GM10266 (cell line): ENCODE data around the gene PDE6B.
"Not testable (repeated sequence)": the region's sequence is repeated elsewhere in the genome, so short reads cannot be mapped to it uniquely, and the experiment has no call there.

ENCODE experiments used
- DNase-seq: peaks from one replicate; pipeline ENCODE4 v3.0.0; 2012; ENCODE audit errors: extremely low spot score
- TF ChIP-seq, protein P1 (sequence below): IDR thresholded peaks from 2 replicates; pipeline ENCODE4 v1.5.1; 2012; ENCODE audit warnings: mild to moderate bottlenecking, low read depth; ENCODE audit not compliant: control insufficient read depth, insufficient read depth; ENCODE audit errors: missing control alignments

The PDE6B gene

DNA sequence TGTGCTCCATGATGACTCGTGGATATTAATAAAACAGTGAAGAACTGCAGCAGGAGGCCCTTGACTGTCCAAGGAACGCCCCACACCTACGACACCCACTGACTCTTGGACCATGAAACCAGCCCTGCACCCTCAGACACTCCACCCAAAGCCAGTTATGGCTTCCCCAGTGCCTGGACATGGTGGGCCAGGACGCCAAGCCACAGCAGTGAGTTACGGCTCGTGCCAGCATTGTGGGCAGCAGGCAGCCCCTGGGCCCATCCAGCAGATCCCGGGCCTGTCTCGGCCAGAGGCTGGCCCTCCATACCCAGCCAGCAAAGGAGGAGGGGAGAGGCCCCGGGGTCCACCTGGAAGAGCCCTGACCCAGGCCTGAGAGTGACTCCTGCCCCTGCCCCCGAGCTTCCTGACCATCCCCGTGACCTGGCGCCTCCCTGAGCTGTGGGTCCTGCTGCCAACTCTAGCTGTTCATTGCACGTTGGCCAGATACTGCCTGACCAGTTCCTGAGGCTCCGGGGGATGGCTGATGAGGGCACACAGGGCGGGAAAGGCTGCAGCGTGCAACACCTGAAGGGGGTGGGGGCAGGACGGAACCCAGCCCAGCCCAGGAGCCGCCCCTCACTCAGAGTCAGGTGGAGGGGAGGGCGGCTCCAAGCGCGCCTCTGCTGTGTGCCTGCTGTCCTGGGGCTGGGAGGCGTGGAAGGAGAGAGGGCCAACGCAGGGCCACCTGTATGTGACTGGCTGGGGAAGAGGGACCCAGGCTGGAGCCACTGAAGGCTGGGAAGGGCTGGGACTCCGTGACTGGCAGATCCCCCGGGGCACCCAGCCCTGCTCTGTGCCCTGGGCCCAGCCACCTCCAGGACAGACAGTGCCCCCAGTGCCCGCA is 62.8 kb downstream of the PDE6B start:
- TF ChIP-seq, protein P1, sequence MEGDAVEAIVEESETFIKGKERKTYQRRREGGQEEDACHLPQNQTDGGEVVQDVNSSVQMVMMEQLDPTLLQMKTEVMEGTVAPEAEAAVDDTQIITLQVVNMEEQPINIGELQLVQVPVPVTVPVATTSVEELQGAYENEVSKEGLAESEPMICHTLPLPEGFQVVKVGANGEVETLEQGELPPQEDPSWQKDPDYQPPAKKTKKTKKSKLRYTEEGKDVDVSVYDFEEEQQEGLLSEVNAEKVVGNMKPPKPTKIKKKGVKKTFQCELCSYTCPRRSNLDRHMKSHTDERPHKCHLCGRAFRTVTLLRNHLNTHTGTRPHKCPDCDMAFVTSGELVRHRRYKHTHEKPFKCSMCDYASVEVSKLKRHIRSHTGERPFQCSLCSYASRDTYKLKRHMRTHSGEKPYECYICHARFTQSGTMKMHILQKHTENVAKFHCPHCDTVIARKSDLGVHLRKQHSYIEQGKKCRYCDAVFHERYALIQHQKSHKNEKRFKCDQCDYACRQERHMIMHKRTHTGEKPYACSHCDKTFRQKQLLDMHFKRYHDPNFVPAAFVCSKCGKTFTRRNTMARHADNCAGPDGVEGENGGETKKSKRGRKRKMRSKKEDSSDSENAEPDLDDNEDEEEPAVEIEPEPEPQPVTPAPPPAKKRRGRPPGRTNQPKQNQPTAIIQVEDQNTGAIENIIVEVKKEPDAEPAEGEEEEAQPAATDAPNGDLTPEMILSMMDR: no peak
- no peak for DNase-seq

DNA sequence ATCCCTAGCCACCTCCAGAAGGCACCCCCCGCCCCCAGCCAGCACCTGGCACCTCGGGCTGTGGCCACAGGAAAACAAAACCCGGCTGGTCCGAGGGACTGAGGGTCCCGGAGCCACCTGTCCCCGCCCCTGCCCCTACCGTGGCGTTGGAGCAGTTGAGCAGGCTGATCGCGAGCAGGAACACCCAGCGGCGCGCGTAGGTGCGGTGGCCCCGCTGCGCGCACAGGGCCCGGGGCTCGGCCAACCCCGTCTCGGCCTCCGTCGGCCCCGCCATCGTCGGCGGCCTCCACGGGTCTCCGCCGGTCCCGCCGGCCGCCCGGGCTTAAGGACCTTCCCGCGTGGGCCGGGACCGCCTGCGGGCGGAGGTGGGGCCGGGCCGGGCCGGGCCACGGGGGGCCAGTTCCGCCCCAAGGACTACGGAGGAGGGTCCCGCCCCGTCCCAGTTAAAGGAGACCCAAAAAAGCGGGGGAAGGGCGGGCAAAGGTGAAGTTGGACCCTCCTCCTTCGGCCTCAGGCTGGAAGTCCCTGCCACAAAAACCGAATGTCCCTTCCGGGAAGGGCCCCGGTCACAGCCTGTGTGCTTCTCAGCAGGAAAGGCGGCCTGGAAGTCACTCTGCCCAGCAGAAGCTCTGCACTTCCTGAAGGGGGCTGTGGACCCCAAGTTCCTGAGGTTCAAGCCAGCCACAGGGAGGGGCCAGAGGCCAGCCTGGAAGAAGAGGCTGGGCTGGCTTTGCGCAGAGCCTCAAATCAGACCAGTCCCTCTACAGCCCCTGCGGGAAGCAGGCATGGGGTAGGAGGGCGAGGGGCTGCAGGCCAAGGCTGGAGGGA is 63.7 kb downstream of the PDE6B start, which contains the start of gene SLC49A3:
SLC49A3 (minus strand) TSS at position 298 of the 828 bp plus-strand sequence; CDS start at position 274, 24 bp downstream.
- TF ChIP-seq, protein P1: no peak
- no peak for DNase-seq

DNA sequence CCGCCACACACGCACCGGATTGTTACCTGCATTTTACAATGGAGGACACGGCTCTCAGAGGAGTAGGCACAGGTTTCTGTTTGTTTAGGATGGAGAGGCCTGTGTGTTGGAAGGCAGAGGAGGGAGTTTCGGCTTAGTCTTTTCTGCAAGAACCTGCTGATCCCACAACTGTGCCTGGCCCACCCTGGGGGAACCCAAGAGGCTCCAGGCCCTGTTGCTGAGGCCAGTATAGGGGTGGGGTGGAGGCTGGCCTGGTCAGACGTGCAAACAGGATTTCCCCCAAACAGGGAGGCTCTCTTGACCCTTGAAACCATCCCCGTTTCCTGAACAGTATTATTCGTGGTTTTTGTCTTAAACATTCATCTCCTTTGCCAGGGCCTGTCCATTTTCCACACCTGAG is 64.3 kb downstream of the PDE6B start:
- DNase-seq: no peak

DNA sequence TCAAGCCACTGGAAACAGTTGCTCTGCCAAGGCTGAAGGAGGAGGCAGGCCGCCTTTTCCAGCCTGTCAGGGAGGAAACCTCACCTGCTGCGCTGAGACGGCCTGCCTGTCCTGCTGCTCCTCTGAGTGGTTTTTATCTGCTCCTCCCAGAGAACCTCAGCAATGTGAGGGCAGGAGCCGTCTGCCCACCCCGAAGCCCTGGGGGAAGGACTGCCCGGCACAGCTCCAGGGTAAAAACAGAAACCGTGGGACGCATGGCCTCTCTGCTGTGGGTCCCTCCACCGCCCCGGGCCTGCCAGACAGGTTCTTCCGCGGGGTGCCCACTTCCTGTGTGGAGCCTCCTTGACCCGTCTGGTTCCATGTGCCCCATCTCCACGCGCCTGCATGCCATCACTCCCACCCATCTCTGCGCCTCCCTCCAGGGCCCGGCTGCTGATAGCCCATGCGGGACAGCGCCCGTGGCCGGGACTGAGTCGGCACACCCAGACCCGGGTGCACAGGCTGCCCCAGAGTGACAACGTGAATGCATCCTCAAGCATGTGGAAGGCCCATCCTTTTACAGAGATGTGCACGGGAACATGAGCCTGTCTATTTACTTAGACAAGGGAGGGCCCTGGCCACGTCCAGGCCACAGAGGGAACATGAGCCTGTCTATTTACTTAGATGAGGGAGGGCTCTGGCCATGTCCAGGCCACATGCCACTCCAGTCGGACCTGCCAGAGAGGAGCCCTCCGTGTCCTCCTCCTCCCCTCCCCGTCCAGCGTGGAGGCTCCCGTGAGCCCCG is 67.6 kb downstream of the PDE6B start:
- TF ChIP-seq, protein P1: no peak
- no peak for DNase-seq

More for the DNA sequence above, 64.3 kb downstream of the PDE6B start:
- TF ChIP-seq, protein P1: no peak

DNA sequence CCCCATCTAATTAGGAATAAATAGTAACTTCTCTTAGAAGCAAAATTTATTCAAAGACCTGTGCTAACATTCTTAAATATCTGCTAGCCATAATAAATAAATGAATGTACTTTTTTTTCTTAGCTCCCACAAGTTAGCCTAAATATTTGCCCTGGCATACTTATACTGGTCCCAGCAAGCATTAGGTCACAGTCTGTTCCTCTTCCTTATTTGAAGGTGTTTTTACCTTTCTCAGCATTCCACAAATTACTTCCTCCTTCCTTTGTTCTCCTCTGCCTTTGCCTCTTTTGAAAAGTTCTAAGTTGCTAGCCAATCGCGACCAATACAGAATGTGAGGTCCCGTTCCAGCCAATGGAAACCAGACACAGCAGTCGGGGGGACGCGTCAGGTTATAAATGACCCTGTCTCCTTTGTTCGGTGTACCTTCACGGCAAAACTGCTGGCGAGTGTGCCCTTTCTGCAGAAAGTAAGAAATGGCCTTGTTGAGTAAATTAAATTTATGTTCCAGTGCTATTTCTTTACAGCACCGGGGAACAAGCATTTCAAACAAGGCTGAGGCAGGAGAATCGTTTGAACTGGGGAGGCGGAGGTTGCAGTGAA is 69.1 kb downstream of the PDE6B start:
- DNase-seq: not testable (repeated sequence)

DNA sequence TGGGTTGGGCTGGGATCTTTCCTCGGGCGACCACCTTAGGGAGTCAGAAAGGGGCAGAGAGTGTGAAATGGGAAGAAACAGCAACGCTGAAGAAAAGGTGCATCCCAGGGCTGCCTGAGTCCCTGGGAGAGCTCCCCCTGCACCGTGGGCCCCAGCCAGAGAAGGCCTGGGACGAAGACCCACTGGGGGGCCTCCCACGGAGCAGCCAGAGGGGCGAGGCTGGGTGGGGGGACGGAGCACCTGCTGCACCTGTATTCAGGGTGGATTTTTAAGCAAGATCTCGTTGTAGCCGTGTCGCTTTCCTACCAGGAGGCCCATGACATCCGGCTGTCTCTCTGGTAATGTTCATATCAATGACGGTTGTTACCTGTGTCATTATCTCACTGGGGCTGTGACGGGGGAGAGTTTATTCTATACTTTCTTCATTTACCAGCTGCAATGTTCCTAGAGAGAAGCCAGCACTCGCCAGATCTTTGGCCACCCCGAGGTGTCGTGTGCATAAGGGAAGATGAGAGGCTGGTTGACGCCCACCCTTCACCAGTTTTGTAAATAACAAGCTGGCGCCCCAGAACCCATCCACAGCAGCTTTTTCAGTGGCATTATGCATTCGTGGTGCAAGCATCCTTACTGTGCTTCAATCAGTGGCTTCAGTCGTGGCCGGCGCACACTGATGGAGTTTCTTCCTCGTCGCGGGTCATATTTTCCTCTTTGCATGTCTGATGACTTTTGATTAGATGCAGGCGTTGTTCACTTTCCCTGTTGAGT is 74.6 kb downstream of the PDE6B start:
- no peak for DNase-seq
- TF ChIP-seq, protein P1: no peak
